Hematopoietic multipotent progenitor cell treated with erythropoietin and hydrocortisone succinate and interleukin-3 and kit ligand, for 6 days (in vitro differentiated cells): Measurements from ENCODE around the gene HOXA9.

Source experiments
- DNase-seq: peaks from one replicate; pipeline ENCODE4 v3.0.0-alpha.2; 2015

The HOXA9 gene

DNA sequence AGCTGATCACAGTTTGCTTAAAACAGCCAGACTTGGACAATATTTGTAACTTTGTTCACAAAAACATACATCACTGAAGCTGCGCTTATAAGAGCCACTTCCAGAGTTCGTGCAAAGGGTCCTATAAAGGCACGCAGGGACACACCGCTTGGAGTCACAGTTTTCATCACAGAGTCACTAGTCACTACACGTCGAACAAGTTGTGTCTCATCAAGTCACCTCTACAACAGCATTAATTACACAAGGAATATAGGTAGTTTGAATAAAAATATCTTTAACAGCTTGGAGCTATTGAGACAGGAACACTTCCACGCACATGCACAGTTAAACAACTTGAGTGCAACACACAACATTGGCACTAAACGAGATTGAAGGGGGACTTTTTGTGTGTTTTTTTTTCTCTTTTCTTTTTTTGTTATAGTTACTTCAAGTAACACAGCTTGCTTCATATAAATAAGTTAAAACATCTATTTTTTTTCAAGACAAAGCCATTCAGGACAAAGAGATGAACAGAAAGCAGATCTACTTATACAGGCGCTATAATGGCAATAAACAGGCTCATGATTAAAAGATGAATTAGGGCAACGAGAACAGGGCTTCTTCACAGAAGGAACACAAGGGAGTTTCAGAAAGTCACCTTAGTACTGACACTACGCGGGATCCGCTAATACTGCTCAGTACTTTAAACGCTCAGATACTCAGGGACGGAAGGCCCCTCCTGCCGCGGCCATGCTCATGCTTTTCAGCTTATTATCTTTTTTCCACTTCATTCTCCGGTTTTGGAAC lies 24.0 kb downstream of the HOXA9 start:
- no peak for DNase-seq

DNA sequence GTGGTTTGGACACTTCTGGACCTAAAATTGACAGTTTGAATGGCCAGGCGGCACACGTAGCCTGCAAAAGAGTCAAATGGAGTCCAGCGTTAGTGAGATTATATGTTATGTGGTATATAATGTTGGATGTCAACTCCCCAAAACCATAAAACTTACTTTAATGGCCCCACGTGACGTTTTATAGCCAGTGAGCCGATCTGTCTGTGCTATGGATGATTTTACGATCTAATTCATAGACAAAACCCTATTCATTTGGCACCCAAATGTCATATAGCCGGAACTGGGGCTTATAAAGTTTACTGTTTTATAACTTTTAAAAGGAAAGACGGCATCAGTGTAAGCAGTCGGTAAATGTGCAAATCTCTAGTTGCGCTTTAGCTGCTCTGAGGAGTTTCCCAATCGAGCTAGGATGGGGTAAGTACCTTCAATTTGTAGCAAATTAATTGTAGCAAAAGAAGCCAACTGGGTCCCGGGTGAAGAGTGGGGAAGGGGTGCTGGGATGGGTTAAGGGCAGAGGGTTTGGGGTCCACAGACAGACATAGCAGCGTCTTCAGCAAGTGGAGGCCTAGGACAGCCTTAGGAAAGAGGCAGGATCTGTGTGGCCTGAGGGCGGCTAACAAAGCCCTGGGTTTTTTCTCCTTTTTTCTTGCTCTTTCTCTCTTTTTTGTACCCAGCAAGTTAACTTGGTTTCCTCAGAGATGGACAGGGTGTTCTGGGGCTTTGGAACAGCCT lies 25.0 kb downstream of the HOXA9 start:
- no peak for DNase-seq

DNA sequence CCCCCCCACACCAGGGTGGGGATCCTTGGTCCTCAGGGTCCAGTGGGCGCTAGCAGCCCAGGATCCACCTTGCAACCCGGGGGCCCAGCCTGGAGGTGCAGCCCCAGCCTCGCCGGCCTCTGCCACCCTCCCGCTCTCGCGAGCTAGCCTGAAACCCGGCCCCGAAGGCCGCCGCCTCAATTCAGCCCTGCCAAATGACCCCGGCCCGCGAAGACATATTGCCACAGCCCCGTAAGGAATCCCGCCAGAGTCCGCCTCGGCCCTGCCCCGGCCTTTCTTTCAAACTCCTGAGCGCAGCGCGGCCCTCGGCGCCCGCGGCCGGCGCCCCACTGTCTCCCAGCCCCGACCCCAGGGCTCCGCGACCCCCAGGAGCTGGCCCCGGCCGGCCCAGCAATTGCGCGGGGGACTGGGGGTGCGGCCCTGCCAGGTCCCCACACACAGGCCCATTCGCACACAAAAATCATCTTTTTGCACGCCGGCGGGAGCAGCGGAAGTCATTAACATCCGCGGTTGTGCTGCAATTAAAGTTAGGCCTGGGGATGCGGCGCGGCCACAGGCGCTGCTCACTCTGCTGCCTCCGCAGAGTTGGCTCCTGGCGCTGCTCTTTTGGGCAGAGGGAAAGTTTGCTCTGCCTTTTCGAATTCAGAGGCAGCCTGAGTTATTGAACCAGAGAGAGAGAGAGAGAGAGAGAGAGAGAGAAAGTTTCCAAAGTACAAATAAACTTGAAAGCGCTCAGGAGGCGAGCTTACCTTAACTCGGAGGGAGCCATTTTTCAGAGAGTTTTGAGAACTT lies 25.8 kb downstream of the HOXA9 start:
- no peak for DNase-seq

DNA sequence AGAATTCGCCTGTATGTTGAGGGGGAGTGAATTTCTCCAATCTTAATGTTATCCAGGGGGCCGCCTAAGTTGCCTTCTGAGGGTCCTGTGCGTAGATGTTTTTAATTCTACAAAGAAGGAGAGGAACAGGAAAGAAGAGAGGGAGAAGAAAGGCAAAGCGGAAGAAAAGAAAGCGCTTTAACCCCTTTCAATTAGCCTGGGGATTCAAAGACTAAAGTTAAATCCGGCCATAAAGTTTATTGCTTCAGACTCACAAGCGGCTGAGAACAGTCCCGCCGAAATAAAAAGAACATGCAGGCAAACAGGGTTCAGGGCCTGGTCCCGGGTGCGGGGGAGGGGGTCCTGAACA lies 26.4 kb downstream of the HOXA9 start:
- DNase-seq, result no peak

DNA sequence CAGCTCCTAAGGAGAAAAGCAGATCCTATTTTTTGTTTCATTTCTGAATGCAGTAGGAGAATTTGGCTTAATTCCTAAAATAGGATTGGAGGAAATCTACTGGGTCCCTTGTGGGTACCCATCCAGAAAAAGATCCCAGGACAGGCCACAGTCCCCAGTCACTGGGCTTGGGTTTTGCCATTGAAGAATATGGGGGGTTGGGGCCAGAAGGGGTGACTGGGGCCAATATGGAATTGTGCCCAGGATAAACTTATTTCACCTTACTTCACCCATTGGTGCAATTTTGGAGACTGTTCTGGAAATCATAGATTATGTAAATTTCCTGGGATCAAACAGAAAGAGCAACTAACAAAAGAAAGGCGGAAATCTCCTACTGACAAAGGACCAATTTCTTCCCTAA lies 26.9 kb downstream of the HOXA9 start:
- no peak for DNase-seq

DNA sequence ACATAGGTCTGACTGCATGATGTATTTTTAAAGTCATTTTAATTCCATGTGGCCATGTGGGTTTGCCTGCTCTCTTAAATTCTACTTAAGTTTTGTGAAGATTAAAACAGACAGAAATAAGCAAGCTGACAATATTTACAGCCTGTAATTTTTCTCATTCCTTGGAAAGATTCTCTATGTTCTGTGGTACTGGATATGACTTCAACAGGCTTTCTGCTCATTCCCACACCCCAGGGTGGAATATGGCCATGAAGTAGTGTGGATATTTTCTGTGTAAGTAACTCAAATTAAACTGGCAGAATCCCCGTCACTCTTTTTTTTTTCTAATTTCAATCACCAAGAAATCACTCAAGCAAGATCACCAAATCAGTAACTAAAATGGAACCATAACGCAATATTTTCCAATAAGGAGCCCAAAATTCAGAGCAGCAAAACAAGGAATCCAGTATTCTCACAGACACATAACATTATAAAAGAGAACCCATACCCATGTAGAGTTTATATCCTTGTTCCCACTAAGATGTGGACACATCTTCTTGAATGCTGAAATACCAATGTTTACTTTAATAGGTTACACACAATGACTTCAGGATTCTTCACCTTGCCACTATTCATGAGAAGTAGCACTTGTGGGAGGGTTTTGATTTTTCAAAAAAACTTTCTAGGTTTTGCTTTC lies 27.6 kb downstream of the HOXA9 start:
- no peak for DNase-seq

DNA sequence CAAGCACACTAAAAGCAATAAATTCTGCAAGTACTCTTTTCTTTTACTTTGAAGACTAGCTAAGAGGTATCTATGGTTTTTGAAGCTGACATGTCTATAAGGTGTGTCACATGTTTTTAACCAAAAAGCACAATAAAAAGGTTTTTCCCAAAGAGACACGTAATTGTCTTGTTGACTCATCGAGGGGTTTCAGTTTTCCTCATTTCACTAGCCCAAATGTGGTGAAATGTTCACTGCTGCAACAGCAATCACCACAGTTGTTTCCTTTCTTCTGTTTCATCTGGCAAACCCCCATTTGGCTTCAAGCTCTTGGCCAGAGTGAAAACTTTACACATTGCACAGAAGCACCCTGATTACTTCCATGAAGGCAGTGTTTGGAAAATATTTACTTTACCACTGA lies 30.9 kb downstream of the HOXA9 start:
- no peak for DNase-seq

DNA sequence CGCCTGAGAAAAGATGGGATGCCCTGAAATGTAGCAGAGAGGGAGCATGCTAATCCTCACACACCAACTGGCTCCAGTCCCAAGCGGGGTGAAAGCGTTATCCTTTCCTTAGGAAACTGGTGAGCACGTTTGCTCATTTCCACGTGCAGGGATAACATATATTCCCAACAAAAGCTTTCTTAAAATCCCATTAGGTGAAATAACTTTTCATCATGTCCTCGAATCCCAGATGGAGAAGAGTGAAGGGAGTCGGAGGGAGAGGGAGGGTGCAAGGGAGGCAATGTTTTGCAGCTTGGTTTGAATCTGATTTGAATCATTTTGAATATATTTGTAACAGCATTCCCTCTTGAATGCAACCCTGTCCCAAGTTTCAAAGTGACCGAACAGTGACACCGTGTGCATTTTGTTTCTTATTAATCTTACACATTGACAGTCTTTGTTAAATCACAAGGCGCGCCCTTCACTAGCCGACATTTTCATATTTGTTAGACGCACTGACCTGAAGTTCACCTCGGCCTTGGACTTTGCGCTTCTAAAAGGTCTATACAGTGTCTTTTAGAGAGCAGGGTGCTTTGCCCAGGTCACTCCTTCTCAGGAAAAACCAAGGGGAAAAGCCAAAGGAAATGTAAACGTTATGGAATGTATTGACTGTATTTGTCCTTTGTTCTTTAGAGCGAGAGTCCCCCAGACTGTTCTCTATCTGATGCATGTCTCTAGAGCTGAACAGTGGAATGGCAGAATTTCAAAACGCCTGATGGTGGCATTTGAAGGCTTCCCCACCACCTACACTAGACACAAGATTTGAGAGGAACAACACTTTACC lies 31.7 kb downstream of the HOXA9 start:
- DNase-seq, result no peak

DNA sequence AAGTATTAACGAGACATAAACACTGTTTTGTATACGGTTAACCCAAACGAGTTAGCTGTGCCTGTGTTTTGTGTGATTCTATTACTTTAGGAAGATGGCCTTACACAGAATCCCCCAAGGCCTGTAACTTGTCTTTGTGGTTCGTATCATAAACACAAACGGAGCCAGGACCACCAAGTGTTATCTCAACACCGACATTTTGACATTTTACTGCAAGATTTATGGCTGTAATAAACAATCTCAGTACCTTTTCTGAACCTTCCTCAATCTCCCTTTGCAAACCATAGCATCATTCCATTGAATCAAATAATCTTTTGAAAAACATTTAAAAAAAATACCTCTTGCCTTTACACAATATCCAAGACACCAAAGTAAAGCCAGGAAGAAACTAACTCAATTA lies 32.4 kb downstream of the HOXA9 start:
- DNase-seq, result no peak

DNA sequence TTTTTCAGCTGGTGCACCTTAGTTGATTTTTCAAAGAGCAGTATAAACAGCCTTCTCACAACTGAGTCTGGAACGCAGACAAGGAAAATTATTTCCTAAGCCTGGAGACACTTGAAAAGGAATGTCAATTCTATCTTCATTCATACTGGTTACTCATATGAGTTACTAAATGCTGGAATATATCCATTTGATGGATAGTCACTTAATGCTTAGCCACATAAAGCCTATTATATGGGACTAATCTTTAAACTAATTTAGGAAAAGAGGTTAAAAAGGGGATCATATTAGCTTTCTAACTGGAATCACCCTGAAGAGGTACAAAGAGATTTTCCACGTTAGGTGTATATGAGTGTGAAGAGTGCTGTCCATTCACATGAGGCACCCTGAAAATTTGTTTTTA lies 33.1 kb downstream of the HOXA9 start:
- DNase-seq, result no peak

DNA sequence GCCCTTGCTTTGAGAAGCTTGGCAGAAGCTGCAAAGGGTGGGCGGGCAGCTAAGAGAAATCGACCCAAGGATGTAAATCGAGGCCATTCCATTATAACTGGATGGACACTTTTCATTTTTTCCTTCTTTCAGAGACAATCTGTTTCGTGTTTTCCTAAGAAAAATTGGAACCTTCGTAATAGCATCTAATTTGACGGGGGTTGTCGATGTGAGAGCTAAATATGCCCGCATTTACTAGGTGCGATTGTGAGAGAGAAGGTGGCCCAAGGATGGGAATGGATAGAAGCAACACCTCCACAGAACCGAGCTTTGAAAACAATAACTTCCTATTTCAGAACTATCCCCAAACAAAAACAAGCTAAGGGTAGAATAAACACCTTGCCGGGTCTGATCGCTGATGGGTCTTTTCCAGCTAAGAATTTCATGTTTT lies 33.9 kb downstream of the HOXA9 start:
- DNase-seq, result no peak

DNA sequence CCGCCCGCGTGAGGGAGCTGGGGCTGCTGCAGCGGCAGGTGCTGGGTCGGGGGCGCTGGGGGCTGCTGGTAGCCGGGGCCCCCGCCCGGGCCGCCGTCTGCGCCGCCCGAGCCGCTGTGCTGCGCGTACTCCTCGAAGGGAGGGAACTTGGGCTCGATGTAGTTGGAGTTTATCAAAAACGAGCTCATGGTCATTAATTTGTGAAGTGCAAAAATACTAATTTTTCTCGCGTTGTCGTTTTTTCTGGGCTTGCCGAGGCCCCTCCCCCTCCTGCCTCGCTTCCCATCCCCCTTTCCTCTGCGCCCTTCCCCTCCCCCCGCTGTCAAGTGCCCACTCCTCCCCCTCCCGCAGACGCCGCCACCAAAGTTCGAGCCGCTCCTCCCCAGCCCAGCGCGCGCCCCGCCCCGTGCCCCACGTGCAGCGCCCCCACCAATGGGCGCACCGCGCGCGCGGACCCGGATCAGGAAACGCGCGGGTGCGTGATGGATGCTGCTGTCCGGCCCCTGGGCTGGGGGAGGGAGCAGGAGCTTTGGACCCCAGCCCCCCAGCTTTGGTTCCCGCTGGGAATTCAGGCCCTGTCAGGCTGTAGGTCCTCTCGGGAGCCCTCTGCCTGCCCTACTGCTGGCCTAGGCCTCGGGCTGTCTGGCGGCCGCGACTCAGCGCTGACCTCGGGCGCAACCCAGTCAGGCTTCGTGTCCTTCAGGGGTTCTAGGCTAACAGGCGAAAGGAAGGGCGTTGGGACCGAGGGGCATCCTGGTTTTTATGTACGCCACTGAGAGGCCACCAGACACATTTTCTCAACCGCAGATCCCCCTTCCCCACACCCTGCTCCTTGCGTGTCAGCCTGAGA lies 34.6 kb downstream of the HOXA9 start, which contains the start of gene HOXA4:
Gene HOXA4 (minus strand): TSS at position 218 of the 850 bp plus-strand sequence. CDS start 24 bp downstream, at position 194.
- peak; percentile 91 for DNase-seq

DNA sequence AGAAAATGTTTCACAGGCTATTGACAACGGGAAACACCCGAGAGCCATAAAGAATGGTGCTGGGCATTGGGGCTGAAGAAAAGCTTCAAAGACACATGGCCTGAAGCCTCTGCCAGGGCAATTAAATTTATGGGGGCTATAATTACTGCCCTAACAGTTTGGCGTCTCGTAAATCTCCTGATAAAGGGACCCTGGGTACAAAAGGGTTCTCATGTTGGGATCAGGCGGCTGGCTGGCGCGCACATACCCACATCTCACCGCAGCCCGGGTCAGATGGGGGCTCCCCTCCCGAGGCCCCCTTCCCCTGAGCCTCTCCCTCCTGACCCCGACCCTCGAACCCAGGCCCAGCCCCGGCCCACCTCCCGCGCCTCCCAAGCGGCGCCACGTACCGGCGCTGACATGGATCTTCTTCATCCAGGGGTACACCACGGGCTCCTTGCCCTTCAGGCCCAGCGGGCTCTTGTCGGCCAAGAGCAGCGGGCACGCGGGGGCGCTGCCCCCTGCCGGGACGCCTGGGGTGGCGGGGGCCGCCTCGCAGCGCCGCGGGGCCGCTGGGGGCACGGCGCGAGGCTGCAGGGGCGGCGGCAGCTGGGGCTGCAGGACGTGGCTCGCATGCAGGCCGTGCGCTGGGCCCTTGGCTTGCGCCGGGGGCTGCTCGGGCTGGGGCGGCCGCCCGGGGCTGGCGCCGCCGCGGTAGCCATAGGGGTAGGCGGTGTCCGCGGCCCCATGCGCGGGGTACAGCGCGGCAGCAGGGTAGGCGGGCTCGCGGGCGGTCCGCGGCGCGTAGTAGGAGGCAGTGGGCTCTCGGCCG lies 35.4 kb downstream of the HOXA9 start:
- DNase-seq, result peak; percentile 22

DNA sequence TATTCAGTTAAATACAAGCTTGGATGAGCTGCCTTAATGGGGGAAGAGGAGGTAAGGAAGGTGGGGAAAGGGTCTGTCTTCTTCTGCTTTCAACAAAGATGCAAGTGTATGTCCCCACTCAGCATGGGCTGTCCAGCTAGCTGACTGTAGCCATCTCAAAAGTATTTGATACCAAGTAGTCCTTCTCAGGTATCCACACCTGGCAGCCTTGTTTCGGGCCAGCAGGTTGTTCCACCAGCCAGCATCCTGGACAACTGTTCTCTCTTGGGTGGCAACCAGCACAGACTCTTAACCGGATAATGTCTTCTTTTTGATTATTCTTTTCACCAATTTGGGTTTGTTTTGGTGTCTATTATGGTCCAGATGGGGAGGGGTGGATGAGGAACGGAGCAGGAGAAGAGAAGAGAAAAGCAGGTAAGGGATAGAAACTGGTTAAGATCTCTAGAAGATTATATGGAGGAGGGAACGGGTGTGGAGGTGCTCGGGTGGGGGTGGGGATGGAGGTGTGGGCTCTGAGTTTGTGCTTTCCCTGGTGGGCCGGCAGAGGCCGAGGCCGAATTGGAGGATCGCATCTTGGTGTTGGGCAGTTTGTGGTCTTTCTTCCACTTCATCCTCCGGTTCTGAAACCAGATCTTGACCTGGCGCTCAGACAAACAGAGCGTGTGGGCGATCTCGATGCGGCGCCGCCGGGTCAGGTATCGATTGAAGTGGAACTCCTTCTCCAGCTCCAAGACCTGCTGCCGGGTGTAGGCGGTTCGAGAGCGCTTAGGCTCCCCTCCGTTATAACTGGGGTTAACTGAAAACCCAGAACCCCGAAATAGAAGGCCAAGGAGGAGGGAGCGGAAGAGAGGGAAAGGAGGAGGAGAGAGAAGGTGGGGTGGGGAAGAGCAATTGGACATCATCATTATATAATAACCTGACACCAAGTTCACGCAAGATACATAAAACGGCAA lies 36.3 kb downstream of the HOXA9 start:
- DNase-seq, result no peak

DNA sequence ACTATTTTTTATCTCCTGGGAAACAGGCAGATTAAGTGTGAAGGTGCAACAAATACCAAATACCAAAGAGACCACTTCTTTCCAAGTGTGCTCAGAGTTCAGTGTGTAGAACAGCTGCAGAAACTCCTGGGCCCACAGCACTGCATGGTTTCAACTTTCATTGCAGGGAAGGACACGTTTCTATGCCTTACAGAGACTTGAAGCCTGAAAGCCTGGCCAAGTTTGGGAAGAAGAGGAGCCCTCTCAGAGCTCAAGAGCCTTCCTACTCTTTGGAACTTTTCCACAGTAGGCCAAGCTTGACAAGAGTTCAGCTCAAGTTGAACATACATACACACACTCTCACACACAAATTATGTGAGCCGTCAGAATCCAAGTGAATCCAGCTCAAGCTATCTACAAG lies 37.3 kb downstream of the HOXA9 start:
- DNase-seq, result no peak

DNA sequence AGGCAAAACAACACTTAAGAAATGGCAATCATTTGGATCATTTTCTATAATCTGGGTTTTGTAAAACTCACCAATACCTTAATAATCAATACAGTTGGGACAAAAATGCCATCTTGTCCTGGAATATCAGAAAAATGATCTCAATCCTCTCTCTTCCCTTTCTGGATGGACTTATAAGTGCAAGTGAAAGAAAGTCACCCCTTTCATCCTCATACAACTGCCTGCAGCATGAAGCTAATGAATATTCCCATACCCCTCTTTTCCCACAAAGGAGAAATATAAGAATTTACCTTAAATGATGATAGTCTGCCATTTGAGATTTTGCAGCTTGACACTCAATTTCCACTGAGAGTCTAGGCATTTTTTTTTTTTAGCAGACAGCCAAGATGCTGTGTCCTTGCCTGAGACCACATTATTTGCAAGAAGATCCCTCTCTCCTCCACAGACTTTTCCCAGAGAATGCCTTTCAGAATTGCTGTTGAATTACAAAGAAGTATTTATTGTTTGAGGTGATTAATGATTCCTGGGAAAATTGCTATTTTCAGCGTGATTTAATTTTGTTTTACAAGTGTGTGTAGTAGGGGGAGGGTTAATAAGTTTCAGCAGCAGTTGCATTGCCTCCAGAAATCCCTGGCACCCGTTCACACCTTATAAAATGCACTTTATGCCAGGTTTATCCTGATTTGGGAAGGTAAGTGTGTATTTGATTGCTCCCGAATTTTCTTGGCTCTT lies 38.6 kb downstream of the HOXA9 start:
- no peak for DNase-seq

DNA sequence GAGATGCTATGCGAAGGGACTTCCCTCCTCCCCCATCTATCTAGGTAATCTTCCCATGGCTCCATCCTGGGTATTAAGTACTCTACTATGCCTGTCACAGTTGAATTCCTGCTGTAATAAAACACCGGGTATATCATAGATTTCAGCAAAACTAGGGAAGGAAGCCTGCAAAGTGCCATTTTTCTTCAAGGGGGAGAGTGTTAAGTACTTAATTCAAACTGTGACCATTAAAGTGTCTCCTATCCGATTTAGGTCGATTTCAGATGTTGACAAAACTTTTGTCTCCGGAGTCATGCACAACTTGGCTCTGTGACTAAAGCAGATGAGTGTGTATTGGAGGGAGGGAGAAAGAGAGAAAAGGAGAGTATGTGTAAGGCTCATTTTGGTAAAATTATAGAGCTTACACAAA lies 39.3 kb downstream of the HOXA9 start:
- DNase-seq, result no peak
